ENCODE results near the gene LSM7.

The LSM7 gene

GRCh38 chr19:2323707-2324106 is 4.7 kb downstream of the LSM7 start:
- DNase-seq (ENCODE audit: low read depth in 2 of 2), result no peak

DNA sequence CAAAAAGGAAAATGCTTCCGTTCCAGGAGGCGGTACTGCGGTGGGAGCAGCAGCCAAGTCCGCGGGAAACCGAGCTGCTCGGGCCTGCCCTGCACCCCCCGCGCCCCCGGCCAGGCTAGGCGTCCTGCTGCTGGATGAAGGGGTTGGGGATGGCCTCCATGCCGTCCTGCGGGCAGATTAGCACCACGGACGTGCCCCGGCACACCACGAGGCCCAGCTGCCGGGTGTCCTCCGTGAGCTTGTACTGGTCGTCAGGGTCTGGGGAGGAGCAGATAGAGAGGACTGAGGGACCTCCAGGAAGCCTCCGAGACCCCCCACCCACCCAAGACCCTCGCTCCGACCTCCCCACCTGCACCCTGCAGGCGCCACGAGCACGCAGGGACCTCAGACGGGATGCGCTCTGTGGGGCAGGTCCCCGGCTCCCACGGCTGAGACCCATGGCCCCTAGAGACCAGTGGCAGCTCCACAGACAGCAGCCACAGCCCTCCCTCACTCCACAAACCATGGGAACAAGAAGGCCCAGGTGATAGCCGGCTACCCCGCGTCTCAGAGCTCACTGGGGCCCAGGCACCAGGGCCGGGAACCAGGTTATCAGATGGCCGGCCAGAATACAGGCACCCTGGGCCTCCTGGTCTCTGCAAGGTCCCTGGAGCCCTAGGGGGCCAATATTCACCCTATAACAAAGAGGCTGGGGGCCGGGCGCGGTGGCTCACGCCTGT is 6.7 kb downstream of the LSM7 start:
- DNase-seq (ENCODE audit: low read depth in 2 of 2), result no peak

GRCh38 chr19:2320939-2321338 is 7.4 kb downstream of the LSM7 start:
- DNase-seq (ENCODE audit: low read depth in 2 of 2), result no peak

GRCh38 chr19:2320049-2320448 is 8.3 kb downstream of the LSM7 start:
- no peak for DNase-seq (ENCODE audit: low read depth in 2 of 2)

- DNase-seq (ENCODE audit: low read depth in 2 of 2), result no peak
Measured at GRCh38 chr19:2319551-2319950, 8.8 kb downstream of the LSM7 start.

DNA sequence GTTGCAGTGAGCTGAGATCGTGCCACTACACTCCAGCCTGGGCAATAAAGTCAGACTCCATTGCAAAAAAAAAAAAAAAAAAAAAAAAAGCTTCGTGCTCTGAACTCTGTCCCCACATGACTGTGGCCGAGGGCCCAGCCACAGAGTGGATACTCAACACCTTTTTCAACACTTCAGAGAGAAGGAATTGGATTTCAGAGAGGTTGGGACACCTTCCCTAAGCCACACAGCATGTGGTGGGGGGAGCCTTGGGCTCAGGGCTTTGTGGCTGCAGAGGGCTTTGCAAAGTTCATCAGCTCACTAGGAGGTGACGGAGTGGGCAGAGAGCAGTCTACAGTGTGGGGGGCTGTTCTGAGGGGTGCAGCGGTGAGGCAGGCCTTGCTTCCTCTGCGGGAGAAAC is 9.5 kb downstream of the LSM7 start:
- no peak for DNase-seq (ENCODE audit: low read depth in 2 of 2)

- no peak for DNase-seq (ENCODE audit: low read depth in 2 of 2)
Measured at GRCh38 chr19:2317756-2318155, 10.6 kb downstream of the LSM7 start.

GRCh38 chr19:2317300-2317699 is 11.1 kb downstream of the LSM7 start:
- DNase-seq (ENCODE audit: low read depth in 2 of 2), result no peak

DNA sequence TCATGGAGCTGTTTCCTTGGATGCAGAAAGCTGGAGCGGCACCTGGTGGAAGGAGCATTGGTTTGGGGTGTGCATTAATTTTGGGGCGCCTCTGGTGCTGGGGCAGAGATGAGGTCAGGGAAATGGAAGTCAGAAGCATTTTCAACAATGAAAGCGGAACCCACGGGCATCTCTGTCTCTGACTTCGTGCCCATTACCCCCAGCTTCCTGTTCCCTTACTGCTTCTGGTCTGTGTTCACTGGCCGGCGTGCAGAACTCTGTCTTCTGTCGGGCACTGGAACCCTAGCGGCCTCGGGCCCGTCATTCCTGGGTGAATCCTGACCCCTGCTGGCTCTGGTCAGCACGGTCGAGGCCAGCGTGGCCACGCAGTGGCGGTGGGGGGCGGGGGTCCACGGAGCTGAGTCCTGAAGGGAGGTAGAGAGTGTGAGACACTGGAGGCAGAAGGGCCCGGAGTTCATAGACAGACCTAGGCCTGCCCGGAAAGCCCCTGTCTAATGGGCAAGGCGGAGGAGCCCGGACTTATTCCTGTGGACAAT is 12.5 kb downstream of the LSM7 start:
- DNase-seq (ENCODE audit: low read depth in 2 of 2), result no peak

GRCh38 chr19:2315121-2315817 is 13.1 kb downstream of the LSM7 start:
- DNase-seq (ENCODE audit: low read depth in 2 of 2), result no peak

DNA sequence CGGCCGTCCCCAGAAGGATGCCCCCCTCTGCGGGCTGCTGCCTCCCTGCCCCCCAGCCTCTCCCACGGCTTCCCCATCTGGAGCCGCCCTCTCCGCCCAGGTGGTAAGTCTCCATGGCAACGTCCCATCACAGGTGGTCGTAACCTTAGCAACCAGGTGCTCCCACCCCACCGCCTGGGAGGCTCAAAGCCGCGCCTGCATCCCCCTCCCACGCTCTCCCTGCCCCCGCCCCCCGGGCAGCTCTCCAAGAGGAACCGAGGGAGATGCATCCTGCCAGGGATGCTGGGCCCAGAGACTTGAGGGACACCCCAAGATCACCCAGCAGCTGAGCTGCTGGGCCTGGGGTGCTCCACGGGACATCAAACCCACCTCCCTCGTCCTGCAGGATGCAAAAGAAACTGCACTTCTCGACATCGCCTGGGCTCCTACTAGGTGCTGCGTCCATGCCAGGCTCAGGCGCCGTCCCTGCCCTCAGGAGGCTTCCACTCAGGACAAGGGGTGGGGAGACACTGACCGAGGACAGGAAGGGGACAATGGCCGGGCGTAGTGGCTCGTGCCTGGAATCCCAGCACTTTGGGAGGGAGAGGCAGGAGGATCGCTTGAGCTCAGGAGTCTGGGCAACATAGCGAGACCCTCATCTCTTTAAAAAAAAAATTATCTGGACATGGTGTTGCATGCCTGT is 15.4 kb downstream of the LSM7 start:
- no peak for DNase-seq (ENCODE audit: low read depth in 2 of 2)

- DNase-seq (ENCODE audit: low read depth in 2 of 2), result no peak
Measured at GRCh38 chr19:2311093-2311492, 17.3 kb downstream of the LSM7 start.

DNA sequence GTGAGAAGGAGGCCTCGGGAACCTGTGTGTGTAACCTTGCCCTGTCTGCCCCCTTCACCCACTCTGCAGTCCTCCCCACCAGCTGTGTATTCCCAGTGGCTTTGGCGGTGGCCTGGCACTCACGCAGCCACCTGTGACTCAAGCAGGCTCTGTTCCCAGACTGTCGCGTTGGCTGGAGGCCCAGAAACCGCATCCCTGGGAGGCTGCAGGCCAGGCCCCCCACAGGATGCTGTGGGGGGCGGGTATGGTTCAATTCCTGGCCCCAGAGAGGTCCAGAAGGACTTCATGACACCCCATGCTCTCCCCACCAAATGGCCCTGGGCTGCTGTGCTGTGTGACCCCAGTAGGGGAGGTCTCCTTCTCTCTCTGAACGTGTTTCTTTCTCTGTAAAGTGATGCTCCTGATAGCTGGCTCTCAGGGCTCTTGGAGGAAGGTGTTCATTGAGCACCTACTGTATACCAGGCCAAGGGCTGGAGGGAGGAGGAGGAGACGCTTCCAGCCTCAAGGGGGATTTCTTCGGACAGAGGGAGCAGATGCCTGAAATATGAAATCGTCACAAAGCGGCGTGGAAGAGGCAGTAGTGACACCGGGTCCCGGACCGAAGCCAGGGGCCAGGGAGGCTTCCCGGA is 18.5 kb downstream of the LSM7 start:
- no peak for DNase-seq (ENCODE audit: low read depth in 2 of 2)

- no peak for DNase-seq (ENCODE audit: low read depth in 2 of 2)
Measured at GRCh38 chr19:2308114-2308556, 20.3 kb downstream of the LSM7 start, which contains the start of gene LINGO3. Gene LINGO3 (minus strand): TSS chr19:2308154. CDS start chr19:2291776, 16,378 bp downstream.

- no peak for DNase-seq (ENCODE audit: low read depth in 2 of 2)
Measured at GRCh38 chr19:2307518-2308012, 20.8 kb downstream of the LSM7 start.

GRCh38 chr19:2306971-2307370 is 21.4 kb downstream of the LSM7 start:
- no peak for DNase-seq (ENCODE audit: low read depth in 2 of 2)

- no peak for DNase-seq (ENCODE audit: low read depth in 2 of 2)
Measured at GRCh38 chr19:2306281-2306806, 22.0 kb downstream of the LSM7 start.

- no peak for DNase-seq (ENCODE audit: low read depth in 2 of 2)
Measured at GRCh38 chr19:2305452-2306280, 22.7 kb downstream of the LSM7 start.

DNA sequence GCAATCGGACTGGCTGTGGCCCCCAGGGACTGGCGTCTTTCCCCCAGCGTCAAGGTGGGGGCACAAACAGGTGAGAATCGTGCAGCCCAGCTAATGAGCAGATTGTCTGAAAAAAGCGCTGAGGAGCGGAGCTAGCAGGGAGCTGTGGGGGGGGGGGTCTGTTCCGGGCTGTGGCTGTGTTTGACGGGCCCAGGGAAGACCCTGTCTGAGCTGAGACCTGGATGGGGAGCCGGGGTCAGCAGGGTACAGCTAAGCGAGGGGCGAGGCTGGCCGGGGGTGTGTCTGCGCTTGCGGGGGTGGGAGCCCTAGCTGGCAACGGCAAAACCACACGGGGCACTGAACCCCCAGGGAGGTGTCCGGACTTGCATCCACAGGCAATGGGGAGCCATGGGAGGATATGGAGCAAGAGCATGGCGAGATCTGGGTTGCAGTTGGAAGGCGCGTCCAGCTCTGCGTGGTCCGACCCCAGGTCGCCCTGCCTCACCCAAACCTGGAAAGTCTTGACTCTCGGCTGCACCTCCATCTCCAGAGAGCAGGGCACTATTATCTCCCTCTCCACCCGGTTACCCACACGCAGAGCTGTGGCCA is 25.1 kb downstream of the LSM7 start:
- DNase-seq (ENCODE audit: low read depth in 2 of 2), result no peak

Data from stimulated activated CD8-positive, alpha-beta memory T cell treated with anti-CD3 and anti-CD28 coated beads, Interleukin-7, amount 100 ng/mL, for 4 hours (primary cell).